GM21367 (cell line): ENCODE measurements around the gene NAA25.
A peak's percentile ranks its signal among the peaks of the same experiment; 100 is the strongest.
"Not testable (repeated sequence)": the region's sequence is repeated elsewhere in the genome, so short reads cannot be mapped to it uniquely, and the experiment has no call there.

Experiments
- ATAC-seq: cut with Tn5 transposase; IDR thresholded peaks from one replicate; pipeline ENCODE4 v1.9.1; 2021; ENCODE audit not compliant: unreplicated experiment

Gene NAA25

DNA sequence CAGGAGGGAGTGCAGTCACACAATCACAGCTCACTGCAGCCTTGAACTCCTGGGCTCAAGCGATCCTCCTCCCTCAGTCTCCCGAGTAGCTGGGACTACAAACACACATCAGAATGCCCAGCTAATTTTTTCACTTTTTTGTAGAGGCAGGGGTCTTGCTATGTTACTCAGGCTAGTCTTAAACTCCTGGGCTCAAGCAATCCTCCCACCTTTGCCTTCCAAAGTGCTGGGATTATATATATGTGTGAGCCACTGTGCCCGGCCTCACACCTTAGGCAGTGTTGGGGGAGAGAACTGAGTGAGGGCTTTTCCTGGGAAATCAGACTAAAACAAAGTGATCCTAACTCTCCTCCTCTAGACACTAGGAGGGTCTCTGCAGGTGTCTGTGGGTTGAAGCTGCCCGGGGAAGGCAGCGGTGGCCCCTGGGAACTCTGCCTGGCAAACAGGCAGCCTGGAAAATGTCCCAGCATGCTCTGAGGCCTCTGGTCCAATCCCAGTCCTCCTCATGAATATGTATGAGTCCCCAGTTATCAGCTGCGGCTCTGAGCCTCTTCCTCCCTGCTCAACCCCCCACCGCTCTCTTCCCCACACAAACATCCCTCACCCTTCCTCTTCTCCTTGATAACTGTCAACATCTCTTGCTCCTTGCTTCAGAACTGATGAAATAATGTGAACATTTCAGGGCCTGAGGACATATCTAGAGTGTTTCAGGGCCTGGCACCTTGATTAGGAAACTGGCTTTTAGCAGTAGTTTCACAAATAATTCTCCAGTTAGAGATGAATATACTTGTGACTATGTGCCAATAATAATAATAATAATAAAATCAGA, 7.9 kb upstream of the NAA25 start:
- ATAC-seq: no peak

DNA sequence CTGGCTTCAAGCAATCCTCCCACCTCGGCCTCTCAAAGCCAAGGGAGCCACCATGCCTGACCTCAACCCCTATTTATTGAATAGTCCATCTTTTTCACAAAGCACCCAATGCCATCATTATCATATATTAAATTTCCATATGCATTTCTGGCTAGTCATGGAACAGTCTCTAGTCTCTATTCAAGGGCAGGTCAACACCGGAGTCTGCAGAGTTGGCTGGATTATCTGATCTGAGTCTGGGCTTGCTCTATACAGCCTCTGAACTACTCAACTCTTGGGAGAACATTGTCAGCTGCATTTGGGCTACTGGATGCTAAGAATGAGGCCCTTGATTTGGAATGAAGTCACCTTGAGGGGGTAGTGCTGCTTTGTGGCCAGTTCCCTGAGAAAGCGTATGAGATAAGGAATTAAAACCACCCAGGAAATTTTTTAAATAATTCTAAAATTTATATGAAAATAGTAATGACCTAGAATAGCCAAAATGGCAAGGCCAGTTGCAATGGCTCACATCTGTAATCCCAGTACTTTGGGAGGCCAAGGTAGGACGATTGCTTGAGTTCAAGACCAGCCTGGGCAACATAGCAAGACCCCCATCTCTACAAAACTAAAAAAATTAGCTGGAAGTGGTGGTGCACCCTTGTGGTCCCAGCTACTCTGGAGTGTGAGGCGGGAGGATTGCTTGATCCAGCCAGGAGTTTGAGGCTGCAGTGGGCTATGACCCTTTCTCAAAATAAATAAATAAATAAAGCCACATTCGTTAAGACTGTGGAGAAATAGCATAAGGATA, 6.9 kb upstream of the NAA25 start:
- no peak for ATAC-seq

DNA sequence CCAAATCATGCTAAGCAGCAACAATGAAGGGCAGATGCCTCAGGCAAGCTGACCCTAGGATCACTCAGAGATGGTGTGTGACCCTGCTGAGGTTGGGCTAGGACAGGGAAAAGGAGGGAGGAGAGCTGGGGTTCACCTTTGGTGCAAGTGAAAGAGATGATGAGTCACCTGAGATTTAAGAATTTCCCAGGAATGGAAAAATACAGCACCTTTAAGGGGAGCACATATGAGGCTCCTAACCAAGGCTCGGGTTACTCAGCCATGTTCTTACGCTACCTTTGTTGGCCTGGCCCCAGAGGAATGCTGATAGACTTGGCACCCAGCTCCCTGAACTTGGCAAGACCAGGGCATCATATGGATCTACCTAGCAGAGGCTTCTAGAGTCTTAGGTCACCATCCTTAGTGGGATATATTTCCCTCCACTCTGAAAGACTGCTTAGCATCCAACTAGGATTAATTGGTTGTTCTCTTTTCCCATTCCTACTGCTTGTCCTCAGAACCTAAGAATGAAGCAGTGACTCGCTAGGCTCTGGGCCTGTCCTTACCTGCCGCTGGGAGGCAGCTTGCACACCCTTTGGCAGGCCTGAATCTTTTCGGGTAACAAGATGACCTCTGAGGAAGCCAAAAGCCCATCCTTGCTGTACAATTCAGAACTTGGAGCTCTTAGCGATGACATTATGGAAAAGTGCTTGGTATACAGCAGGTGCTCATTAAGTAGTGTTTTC, 4.0 kb upstream of the NAA25 start:
- ATAC-seq: no peak

DNA sequence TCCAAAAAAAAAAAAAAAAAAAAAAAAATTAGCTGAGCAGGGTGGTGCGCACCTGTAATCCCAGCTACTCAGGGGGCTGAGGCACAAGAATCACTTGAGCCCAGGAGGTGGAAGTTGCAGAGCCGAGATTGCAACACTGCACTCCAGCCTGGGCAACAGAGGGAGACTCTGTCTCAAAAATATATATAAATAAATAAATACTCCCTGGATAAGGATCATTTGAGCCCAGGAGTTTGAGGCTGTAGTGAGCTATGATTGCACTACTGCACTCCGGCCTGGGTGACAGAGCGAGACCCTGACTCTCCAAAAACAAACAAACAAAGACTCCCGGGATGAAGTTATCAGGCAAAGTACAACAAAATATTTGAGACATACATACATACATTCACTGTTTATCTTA, 3.3 kb upstream of the NAA25 start:
- ATAC-seq: no peak

DNA sequence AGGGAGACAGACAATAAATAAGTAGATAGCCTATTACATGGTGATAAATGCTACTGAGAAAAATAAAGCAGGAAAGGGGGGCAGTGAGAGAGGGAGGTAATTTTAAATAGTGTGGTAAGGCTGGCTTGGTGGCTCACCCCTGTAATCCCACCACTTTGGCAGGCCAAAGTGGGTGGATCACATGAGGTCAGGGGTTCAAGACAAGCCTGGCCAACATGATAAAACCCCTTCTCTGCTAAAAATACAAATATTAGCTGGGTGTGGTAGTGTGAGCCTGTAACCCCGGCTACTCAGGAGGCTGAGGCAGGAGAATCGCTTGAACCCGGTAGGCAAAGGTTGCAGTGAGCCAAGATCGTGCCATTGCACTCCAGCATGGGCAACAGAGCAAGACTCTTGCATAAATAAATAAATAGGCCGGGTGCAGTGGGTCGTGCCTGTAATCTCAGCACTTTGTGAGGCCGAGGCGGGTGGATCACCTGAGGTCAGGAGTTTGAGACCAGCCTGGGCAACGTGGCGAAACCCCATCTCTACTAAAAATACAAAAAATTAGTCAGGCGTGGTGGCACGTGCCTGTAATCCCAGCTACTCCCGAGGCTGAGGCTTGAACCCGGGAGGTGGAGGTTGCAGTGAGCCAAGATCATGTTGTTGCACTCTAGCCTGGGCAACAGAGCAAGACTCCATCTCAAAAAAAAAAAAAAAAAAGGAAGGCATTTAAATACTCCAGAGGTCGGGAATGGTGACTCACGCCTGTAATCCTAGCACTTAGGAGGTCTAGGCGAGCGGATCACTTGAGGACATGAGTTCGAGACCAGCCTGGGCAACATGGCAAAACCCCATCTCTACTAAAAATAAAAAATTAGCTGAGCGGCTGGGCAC, 2.4 kb upstream of the NAA25 start:
- not testable (repeated sequence) for ATAC-seq

DNA sequence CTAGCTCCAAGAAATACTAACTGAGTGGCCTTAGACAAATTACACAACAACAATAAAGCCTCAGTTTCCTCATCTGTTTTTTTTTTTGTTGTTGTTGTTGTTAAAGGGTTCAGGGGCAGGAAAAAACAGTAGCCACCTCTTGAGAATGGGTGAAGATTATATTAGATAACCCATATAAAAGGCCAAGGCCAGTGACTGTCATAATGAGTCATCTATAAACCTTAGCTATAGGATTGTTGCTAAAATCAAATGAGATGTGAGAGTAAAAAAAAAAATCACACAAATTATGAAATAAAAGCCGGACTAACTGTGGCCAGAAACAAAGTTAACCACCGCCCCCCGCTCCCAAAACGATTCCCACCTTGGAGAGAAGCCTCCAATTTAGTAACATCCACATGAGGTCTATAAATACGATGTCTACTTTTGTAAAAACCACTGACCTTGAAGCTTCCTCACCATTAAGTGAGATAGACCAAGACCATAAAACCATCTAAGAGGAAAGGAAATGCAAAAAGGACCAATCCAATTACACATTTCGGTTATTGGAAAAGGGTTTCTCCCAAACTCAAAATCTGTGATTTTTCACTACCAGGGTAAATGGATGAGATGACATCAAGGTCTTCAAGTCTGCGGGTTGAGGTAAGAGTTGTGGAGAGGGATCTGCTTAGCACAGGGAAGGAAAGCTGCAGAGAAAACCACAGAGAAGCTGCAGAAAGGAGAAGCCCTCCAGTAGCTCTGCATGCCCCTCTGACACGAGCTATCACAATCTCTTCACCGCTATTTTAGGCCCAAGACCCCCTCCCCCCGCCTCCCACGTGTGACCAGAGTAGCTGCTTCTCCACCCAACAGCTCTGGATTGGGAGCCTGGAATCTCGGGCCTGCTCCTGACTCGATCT, 1.0 kb downstream of the NAA25 start:
- ATAC-seq: no peak

DNA sequence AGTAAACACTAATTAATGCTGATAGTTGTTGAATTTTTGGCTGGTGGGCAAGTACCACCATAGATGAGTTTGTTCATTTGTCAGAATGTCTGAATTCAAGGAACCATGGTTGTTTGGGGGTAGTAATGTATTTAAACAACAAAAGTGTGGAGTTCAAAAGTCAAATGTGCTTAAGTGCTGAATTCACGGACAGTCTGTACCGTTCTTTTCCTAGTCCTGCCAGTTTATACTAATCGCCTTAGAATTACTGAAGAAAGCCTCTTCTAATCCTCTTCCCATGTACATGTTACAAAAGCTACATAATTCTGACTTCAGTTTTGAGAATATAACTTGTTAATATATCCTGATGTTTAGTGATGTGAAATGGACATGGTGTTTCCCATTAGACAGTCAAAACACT, 2.7 kb downstream of the NAA25 start:
- no peak for ATAC-seq

DNA sequence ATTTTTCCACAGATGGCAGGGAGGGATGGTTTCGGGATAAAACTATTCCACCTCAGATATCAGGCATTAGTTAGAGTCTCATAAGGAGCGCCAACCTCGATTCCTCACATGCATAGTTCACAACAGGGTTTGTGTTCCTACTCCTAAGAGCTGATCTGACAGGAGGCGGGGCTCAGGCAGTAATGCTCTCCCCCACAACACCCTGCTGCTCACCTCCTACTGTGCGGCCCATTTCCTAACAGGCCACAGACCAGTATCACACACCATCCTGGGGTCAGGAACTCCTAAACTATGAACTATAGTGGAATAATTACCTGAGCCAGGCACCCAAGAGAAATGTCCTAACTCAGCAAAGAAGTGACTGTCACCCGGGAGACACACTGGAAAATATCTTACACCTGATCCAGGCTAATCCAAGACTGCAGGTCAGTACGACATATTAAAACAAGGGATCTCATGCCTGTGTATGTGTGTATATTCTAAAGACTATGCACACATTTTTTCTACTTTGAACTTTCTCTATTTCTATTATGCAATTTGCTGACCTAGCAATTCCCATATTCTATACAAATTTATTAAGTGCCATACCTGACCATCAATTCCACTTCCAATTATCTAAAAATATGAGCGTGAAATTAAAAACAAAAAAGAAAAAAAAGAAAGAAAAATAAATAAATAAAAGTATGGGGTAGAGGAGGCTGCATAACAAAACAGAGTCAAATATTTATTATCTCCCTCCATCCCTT, 4.7 kb downstream of the NAA25 start:
- ATAC-seq: no peak

DNA sequence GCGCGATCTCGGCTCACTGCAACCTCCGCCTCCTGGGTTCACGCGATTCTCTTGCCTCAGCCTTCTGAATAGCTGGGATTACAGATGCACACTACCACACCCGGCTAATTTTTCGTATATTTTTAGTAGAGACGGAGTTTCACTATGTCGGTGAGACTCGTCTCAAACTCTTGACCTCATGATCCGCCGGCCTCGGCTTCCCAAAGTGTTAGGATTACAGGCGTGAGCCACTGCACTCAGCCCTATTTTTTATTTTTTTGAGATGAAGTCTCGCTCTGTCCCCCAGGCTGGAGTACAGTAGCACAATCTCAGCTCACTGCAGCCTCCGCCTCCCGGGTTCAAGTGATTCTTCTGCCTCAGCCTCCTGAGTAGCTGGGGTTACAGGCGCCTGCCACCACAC, 5.8 kb downstream of the NAA25 start:
- ATAC-seq: not testable (repeated sequence)

DNA sequence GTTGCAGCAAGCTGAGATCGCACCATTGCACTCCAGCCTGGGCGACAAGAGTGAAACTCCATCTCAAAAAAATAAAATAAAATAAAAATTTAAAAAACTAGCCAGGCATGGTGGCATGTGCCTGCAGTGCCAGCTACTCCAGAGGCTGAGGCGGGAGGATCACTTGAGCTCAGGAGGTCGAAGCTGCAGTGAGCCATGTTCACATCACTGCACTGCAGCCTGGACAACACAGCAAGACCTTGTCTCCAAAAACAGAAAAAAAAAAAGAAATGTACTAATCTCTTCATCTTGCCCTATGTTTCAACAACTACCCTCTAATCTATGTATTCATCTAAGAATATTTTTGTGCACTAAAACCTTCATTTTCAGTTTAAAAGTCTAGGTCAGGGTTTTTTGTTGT, 6.5 kb downstream of the NAA25 start:
- no peak for ATAC-seq

DNA sequence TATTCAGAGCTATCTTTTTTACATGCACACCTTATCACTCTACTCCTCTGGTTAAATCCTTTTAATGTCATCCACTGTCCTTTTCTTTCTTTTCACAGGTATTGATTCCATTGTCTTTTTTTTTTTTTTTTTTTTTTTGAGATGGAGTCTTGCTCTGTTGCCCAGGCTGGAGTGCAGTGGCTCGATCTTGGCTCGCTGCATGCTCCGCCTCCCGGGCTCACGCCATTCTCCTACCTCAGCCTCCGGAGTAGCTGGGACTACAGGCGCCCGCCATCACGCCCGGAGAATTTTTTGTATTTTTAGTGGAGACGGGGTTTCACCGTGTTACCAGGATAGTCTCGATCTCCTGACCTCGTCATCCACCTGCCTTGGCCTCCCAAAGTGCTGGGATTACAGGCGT, 8.1 kb downstream of the NAA25 start:
- not testable (repeated sequence) for ATAC-seq

DNA sequence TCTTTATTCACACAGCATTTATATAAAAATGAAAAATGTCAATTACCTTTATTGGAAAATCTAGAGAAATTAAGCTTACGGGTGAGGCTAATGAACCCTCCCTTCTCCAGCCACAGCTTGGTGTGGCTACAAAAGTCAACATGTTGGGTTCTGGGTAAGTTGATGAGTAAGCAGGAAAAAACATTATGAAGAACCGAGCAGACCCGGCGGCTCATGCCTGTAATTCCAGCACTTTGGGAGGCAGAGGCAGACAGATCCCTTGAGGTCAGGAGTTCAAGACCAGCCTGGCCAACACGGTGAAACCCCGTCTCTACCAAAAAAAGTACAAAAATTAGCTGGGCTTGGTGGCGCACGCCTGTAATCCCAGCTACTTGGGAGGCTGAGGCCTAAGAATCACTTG, 10.9 kb downstream of the NAA25 start:
- ATAC-seq: no peak

DNA sequence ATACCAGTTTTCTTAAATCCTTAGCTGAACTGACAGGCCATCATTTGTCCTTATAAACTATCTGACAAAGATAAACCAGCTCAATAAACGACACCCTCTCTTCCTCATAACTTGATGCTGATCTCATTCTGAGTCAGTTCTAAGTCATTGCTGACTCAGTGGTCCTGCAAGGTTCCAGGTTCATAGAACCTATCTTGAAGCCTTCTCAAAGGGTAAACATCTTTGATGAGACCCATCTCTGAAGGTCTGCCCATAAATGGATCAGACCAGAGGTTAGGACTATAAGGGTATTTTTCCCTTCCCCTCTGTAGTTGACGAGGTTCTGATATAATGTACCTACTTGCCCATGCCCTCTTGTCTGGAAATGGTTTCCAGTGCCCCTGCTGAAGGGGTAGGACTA, 11.9 kb downstream of the NAA25 start:
- peak; percentile 29 for ATAC-seq

DNA sequence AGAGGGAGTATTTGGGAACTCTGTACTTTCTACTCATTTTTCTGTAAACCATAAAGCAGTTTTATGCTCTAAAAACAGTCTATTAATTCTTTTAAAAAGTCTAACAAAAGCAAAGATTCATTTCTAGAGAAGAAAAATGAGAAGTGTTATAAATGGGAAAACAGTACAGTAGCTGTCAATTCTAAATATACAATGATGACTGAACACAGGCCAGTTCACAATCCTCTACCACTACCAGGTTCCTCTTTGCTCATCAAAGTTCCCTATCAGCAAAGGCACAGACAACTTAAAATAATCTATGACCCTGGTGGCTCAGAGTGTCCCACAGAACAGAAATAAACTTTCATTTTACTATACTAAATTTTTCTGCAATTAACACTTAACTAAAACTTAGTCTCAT, 12.5 kb downstream of the NAA25 start:
- peak; percentile 66 for ATAC-seq

DNA sequence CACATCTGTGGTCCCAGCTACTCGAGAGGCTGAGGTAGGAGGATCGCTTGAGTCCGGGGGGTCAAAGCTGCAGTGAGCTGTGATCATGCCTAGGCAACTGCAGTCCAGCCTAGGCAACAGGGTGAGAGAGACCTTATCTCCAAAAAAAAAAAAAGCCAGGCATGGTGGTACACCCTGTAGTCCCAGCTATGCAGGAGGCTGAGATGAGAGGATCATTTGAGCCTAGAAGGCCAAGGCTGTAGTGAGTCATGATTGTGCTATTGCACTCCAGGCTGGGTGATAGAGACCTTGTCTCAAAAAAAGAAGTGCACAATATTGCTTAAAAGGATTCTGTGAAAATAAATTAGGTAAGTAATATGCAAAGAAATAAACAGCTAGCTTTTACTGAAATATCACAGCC, 17.0 kb downstream of the NAA25 start:
- no peak for ATAC-seq

DNA sequence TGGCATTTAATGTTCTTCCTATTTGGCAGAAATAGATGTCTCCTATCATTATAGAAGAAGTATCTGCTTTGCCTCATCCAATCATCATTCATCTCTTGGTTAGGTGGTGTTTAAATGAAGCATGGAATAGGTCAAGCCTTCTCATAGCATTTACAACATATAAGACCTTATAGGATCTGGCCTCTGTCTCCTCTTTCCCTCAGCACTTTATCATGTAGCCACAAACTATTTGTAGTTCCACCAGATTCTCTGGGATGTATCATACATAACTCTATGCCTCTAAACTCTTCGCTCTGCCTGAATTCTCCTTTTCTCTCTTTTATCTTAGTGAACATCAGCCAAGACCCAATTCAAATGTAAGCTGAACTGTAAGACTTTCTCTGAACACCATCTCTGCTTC, 20.7 kb downstream of the NAA25 start:
- no peak for ATAC-seq

DNA sequence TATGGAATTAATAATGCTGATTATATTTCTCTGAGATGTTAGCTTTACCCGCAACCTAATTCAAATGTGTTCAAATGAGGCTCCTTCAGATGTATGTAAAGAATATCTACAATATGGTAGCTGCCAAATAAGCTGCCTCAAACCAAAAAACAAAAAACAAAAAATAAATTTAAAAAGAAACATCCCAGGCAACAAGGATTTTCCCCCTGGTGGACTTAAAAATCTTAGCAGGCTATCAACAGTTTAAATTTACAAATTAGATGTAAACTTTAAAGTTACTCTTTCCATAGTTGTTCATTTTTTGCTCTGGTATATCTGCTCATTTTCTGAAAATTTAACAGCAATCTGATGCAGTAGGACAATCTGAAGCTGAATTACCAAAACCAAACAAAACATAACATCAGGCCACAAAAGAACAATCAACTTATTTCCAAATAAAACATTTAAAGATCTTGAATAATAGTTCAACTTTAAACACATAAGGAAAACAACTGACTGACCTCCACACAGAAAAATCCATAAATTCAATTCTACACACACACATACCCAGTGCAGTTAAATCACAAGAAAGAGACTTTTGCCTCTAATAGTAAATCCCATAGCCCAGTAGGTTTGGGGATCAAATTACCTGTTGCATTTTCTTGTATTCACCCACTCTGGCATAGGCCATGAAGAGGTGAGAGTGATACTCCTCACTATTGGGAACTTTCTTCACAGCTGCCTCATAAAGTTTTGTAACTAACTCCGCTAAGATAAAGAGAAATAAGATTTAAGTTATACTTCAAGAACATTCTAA, 21.3 kb downstream of the NAA25 start:
- ATAC-seq: no peak

DNA sequence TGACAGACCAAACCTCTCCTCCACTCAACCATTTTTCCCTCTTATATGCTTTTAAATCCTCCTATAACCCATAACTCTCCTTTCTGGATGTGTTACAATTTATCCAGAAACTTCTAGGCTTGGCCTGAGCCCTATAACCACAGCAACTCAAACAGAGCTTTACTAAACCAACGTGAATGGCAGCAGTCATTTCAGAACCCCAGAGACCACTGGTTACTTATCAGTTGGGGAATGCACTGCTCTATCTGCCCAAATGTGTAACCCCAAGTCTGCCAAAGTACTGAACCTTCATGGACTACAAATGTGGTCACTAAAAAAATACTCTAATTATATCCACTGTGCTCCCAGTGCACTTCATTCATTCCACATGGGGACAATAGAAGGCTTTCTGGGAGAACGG, 42.0 kb downstream of the NAA25 start:
- ATAC-seq: no peak
